Left ventricle myocardium superior (tissue), 1 donor: ENCODE results near the gene NRCAM. TPM values are rescaled to one million over a fixed set of nuclear protein-coding genes. Genes with fewer than 3 reads are reported as not detected.
"Not testable (repeated sequence)": the region's sequence is repeated elsewhere in the genome, so short reads cannot be mapped to it uniquely, and the experiment has no call there.

Experiments
- ATAC-seq: fragments of 200-7000 bp; cut with Tn5 transposase; one replicate; pipeline ENCODE4 v1.9.1; 2020; ENCODE audit warnings: mild to moderate bottlenecking, moderate library complexity
- DNase-seq: peaks from one replicate; pipeline ENCODE4 v3.0.0-alpha.2; 2020
- intact Hi-C: fragments of 100-400 bp; cut with micrococcal nuclease; formaldehyde crosslinking; loops from one replicate; pipeline ENCODE4 v1.11.0; 2022
- total RNA-seq: library from RNA; stranded (reverse); fragmentation: NEBNext Ultra II Directional; extraction: Animal tissue kit (Norgen Biotek cat#: 25700); gene quantifications from one replicate; pipeline ENCODE4 v1.2.1, GENCODE V29; 2021
- donor health status: DM: no; HTN: yes; CAD: no; lungs with severe emphysema.

NRCAM gene
- total RNA-seq, 1 donor from 2014 or later = 0.62 TPM

- ATAC-seq (no peak), DNase-seq (no peak)
- intact Hi-C loops = no loop called here
Measured at GRCh38 chr7:108268200-108268820, 187.9 kb downstream of the NRCAM start.

- DNase-seq = no peak
- intact Hi-C loops = no loop called here
- ATAC-seq = no peak
Measured at GRCh38 chr7:108267615-108268014, 188.6 kb downstream of the NRCAM start.

GRCh38 chr7:108266491-108266890, 189.7 kb downstream of the NRCAM start:
- intact Hi-C loops = no loop called here
- ATAC-seq (no peak), DNase-seq (no peak)

- intact Hi-C loops = no loop called here
- ATAC-seq (no peak), DNase-seq (no peak)
Measured at GRCh38 chr7:108266035-108266434, 190.2 kb downstream of the NRCAM start.

GRCh38 chr7:108265007-108265406, 191.2 kb downstream of the NRCAM start:
- intact Hi-C loops = no loop called here
- no peak for DNase-seq
- no peak for ATAC-seq

GRCh38 chr7:108263425-108263824, 192.8 kb downstream of the NRCAM start:
- DNase-seq = no peak
- intact Hi-C loops = no loop called here
- ATAC-seq = peak; percentile 68

GRCh38 chr7:108261560-108262255, 194.5 kb downstream of the NRCAM start:
- ATAC-seq (no peak), DNase-seq (no peak)
- intact Hi-C loops = no loop called here

GRCh38 chr7:108259447-108259846, 196.8 kb downstream of the NRCAM start:
- ATAC-seq, DNase-seq, intact Hi-C loops: not testable (repeated sequence)

GRCh38 chr7:108257954-108258353, 198.3 kb downstream of the NRCAM start:
- intact Hi-C loops = no loop called here
- DNase-seq = no peak
- ATAC-seq = no peak

GRCh38 chr7:108254259-108254658, 202.0 kb downstream of the NRCAM start:
- no peak for ATAC-seq
- intact Hi-C loops = no loop called here

GRCh38 chr7:108253275-108254044, 202.8 kb downstream of the NRCAM start:
- DNase-seq = no peak
- ATAC-seq = no peak
- intact Hi-C loops = no loop called here

More at GRCh38 chr7:108254259-108254658, 202.0 kb downstream of the NRCAM start:
- no peak for DNase-seq

GRCh38 chr7:108252177-108252576, 204.1 kb downstream of the NRCAM start:
- ATAC-seq (no peak), DNase-seq (no peak)
- intact Hi-C loops = no loop called here

GRCh38 chr7:108251700-108252099, 204.5 kb downstream of the NRCAM start:
- intact Hi-C loops = no loop called here
- ATAC-seq = no peak

GRCh38 chr7:108249453-108249852, 206.8 kb downstream of the NRCAM start:
- intact Hi-C loops = no loop called here
- no peak for ATAC-seq
- no peak for DNase-seq

More at GRCh38 chr7:108251700-108252099, 204.5 kb downstream of the NRCAM start:
- no peak for DNase-seq

GRCh38 chr7:108248821-108249220, 207.4 kb downstream of the NRCAM start:
- intact Hi-C loops = no loop called here
- DNase-seq = no peak
- ATAC-seq = no peak

GRCh38 chr7:108248418-108248817, 207.8 kb downstream of the NRCAM start:
- ATAC-seq = no peak
- intact Hi-C loops = no loop called here
- DNase-seq = no peak

GRCh38 chr7:108247614-108248013, 208.6 kb downstream of the NRCAM start:
- intact Hi-C loops = no loop called here
- ATAC-seq (no peak), DNase-seq (no peak)

GRCh38 chr7:108246227-108246837, 209.9 kb downstream of the NRCAM start:
- intact Hi-C loops = no loop called here
- no peak for DNase-seq
- ATAC-seq = peak; percentile 55

GRCh38 chr7:108245523-108246226, 210.6 kb downstream of the NRCAM start:
- ATAC-seq (no peak), DNase-seq (no peak)
- intact Hi-C loops = no loop called here
